T-helper 2 cell treated with Interferon-gamma antibody and Interleukin-4, amounts not matched to agents 100 ng/mL and 5 ng/mL, for 36 hours (primary cell): ENCODE data around the gene UBASH3B. TPM values are rescaled to one million over a fixed set of nuclear protein-coding genes. Genes with fewer than 3 reads are reported as not detected.

ENCODE experiments used
- intact Hi-C: fragments of 100-400 bp; cut with micrococcal nuclease; formaldehyde crosslinking; loops from one replicate; pipeline ENCODE4 v1.15.1; 2023
- total RNA-seq: library from RNA; stranded (reverse); gene quantifications from 2 replicates; pipeline ENCODE4 v1.2.3, GENCODE V29; 2022

The UBASH3B gene
- total RNA-seq, 1 donor from 2014 or later: 22.9 TPM

- intact Hi-C loops: no loop called here
Measured at GRCh38 chr11:122673701-122674100, 18.2 kb downstream of the UBASH3B start.

GRCh38 chr11:122676638-122677037 lies 21.1 kb downstream of the UBASH3B start:
- intact Hi-C loops: no loop called here

DNA sequence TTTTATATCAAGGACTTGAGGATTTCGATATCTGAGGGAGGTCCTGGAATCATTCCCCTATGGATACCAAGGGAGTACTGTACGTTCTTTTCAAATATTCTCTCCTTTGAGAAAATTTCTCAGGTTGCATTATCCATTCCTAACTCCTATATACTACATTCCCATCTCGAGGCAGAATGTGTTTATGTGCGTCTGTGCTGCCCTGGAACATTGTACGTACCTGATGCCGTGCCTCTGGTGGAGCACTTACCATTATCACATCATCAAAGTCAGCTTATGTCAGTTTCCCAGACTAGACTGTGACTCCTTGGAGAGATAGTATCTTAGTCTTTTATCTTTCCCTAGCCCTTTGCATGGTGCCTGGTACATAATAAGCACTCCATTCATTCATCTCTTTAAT lies 21.7 kb downstream of the UBASH3B start:
- intact Hi-C loops: no loop called here

DNA sequence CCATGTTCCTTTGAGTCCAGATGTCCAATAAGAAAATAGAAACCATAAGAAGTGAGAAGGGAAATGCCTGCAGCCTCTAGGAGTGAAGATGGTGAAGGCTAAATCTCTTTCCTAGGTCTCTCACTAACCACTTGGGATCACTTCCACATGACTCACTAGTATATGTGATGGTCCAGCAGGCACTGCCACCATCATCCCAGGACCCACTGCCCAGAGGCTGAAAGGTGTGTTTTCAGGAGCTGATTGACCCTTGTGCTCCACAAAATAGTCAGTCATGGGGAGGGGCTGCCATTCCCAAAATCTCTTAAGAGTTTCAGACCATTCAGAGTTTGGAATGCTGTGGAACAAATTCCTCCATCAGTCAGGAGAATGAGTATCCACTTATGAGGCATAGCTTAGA lies 22.9 kb downstream of the UBASH3B start:
- intact Hi-C loops: no loop called here

GRCh38 chr11:122679466-122679865 lies 23.9 kb downstream of the UBASH3B start:
- intact Hi-C loops: no loop called here

DNA sequence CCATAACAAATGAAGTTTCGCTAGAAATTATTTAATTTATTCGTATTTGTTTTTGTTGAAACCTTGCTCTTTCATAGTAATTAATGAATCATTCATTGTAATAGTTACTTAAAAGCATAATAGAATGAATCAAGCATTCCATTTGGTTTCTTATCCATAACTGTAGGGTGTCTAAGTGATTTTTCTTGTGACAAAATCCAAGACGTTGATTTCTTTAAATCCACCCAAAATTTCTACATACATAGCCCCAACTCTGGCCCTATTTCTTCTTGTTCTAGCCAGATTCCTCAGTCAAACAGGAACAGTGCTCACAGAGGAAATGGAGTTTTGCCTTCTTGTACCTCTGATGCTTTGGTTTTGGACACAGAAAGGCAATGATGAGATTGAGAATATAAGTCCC lies 25.5 kb downstream of the UBASH3B start:
- intact Hi-C loops: no loop called here

DNA sequence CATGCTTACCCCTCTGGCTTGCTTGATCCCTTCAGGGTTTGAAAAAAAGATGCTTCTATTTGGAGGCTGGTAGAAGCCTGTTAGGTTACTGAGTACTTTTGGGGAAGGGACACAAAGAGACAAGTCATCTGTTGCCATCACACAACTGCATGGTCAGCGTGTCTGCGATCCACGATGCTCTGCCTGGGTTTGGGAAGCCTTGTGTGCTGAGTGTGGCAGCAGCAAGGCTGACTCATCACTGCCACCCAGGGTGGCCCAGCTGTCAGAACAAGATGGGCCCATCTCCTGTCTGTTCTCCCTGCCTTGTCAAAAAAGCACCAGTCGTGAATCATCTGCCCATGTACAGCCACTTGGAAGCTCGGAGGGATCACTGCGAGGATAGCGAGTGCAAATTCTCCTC lies 26.2 kb downstream of the UBASH3B start:
- intact Hi-C loops: no loop called here

GRCh38 chr11:122682464-122682863 lies 26.9 kb downstream of the UBASH3B start:
- intact Hi-C loops: no loop called here

GRCh38 chr11:122685041-122685440 lies 29.5 kb downstream of the UBASH3B start:
- intact Hi-C loops: no loop called here

DNA sequence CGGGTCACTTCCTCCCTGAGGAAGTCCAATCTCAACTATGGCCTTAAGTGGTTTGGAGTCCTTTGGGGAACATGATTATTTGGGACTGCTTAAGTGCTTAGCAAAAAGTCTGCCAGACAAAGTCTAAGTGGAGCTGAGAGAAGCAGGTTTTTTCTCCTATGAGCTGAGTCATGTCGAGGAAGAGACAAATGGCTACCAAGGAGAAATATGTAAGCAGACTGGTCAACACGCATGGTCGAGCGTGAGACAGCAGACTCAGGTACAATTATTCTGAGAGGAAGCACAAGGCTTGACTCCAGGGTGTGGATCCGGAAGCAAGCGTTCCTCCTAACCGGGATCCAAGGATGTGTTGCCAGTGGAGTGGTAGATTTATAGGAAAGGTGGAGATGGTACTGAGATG lies 30.6 kb downstream of the UBASH3B start:
- intact Hi-C loops: no loop called here

GRCh38 chr11:122690384-122690783 lies 34.9 kb downstream of the UBASH3B start:
- intact Hi-C loops: no loop called here

DNA sequence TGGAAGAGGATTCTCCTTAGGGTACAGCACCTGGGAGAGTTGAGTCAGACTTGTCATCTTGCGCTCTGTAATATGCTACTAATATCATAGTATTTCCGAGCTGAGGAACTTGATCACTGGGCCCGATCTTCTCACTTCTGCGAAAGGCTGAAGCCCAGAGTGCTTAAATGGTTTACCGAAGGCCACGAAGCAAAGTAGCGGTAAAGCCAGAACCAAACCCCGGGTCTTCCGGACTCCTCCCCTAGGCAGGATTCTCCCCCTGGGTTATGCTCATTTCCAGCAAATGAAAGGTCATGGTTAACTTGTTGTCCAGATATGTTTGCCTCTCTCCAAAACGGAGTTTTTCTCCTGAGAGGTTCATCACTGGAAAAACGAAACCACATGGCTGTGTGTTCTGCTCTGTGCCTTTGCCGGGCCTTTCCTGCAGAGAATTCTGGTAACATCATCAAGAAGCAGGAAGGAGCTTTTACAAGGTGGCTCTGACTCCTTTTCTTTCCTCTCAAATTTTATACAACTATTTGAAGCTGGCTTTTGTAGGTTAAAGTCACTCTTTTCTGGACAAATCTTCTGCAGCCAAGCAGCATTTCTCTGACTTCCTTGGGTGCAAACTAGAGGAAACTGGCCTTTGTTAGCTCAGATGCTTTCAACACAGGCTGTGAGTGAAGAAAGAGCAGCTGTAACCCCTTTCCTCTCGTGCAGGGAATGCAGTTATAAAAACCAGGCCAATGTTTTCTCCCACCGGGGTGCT lies 35.5 kb downstream of the UBASH3B start:
- intact Hi-C loops: no loop called here

DNA sequence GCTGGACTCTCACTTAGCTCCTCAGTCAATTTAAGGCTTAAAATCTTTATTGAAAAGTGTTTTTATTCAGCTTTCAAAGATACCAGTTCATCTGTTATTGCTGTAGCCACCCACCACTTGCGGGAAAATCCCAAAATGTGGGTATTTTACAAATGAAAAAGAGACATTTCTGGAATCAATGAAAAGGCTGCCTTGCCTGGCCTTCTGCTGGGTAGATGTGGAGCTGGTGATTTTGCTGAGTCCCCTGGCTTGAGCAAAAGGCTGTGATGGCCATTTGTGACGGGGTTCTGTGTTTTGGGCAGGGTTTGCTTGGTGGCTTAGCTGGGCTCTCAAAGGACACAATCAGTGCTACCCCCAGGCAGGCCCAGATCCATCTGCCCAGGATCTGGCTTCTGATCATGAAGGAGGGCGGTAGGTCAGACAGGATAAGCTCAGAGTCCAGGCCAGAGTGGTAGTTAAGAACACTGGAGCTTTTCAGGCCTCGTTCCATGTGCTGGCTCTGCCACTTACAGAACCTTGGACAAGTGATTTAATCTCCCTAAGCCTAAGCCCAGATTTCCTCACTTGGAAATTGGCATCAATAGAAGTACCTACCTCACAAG lies 36.1 kb downstream of the UBASH3B start:
- intact Hi-C loops: no loop called here

GRCh38 chr11:122692444-122692843 lies 36.9 kb downstream of the UBASH3B start:
- intact Hi-C loops: no loop called here

DNA sequence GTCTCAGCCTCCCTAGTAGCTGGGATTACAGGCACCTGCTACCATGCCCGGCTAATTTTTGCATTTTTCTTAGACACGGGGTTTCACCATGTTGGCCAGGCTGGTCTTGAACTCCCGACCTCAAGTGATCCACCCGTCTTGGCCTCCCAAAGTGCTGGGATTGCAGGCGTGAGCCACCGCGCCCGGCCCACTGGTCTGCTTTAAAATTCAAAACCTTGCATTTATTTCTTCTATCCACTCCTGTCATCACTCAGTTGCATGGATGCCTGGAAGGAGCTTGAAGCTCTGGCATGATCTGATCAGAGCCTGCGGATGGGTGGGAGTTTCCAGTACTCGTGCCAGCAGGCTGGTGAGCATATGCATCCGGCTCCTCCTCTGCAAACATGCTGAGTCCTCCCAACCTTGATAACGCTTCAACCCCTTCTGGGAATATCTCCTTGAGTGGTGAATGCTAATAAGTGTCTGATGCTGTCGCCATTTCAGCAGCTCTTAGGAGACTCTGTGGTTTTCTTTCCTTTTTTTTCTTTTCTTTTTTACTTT lies 39.6 kb downstream of the UBASH3B start:
- intact Hi-C loops: no loop called here

GRCh38 chr11:122696662-122697061 lies 41.1 kb downstream of the UBASH3B start:
- intact Hi-C loops: loop anchor here (1.0 to 2.0 kb wide), 4 partner anchors 21 to 48 kb away; no protein-coding TSS in a partner anchor

DNA sequence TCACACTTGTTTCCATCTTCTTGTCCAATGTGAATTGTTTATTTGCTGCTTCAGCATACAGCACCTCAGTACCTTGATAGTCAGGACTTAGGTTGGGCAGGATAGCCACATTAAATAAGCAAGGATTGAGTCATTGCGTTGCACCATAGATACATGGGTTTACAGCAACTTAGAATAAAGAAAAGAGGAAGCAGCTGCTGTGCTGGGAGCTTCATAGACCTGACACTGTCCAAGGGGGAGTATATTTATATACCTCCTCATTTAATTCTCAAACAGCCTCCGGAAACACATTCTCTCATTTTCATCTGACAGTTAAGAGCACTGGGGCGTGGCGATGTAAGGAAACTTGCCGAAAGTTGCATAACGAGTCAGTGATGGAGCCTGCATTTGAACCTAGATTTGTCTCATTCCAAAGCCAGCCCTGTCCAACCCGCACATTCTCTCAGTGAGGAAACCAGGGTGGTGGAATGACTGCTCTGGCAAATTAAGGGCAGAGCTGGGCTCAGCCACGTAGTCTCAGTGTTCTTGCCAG lies 42.2 kb downstream of the UBASH3B start:
- intact Hi-C loops: loop anchor here (1.0 to 2.0 kb wide), 3 partner anchors 22 to 41 kb away; no protein-coding TSS in a partner anchor

DNA sequence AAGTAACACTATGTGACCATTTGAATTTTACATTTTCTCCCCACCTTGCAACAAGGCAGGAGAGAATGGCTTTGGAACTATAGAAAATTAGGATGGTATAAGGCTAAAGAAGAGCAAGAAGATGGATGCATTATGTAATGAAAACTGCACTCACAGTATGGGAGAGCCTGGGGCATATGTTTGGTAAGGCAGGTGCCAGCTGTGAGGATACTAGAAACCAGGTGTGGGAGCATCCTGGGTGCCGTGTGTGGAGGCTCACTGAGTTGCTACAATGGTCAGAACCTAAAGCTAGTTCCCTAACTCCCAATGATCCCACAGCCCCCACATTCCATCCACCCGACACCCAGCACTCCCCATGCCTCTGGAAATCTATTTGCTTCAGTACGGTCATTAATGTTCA lies 42.9 kb downstream of the UBASH3B start:
- intact Hi-C loops: no loop called here

- intact Hi-C loops: no loop called here
Measured at GRCh38 chr11:122700666-122701065, 45.1 kb downstream of the UBASH3B start.

GRCh38 chr11:122701143-122701542 lies 45.6 kb downstream of the UBASH3B start:
- intact Hi-C loops: no loop called here

DNA sequence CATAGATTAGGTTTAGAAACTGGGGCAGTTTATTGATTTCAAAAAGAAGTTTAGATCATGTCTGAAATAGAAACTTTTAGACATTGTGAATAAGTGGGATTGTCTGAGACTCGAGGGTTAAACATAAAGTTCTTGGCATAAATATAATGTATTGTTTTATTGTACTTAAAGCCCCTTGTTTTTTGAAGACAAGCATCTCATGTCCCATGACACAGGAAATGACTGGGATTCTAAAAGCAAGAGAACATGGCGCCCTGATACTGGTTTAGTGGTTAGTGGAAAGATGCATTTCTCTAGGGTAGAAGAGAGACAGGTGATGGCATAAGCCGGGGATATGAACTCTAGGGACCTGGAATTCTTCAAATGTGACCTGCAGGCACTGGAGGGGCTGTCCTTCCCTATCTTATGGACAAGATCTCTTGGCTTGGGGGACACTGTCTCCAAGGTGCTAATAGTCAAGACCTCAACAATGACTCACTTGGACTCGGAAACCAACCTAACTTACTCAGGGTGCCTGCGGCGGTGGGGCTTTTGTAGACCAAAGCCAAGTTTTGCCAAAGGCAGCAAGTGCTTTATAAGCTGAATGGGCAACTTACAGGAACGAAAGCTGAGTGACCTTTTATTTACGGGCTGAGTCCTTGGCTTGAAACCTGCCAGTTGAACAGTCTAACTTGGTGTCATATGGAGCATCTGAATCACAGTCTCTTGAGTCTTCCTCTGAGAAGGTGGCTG lies 48.2 kb downstream of the UBASH3B start:
- intact Hi-C loops: no loop called here

DNA sequence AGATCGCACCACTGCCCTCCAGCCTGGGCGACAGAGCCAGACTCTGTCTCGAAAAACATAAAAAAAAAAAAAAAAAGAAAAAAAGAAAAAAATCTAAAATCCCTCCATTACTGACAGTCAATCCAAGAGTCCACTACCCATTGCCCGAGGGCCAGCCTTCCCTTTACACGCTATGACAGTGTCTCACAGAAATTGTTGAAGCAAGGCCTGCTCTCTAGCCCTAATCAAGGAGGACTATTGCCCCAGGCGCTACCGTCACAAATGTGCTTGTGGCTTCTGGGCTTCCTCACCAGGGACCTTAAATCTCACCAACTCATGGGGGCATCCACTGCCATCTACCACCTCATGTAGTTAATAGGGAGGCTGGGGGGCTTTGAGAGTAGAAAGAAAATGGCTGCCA lies 49.9 kb downstream of the UBASH3B start:
- intact Hi-C loops: no loop called here
